Ectodermal cell (in vitro differentiated cells): ENCODE results near the gene COP1.

Experiments used
- H3K27ac ChIP-seq: 2 replicates; pipeline ENCODE4 v1.7.0; 2013; ENCODE audit warnings: mild to moderate bottlenecking, low read depth, low read length; ENCODE audit not compliant: insufficient read depth, poor library complexity, severe bottlenecking
- H3K27me3 ChIP-seq: 2 replicates; pipeline ENCODE4 v1.7.0; 2013; ENCODE audit warnings: mild to moderate bottlenecking, low read length; ENCODE audit not compliant: insufficient read depth, control insufficient read depth, poor library complexity, severe bottlenecking
- H3K36me3 ChIP-seq: one replicate; pipeline ENCODE4 v1.7.0; 2013; ENCODE audit warnings: low read length; ENCODE audit not compliant: control insufficient read depth, insufficient read depth
- H3K4me1 ChIP-seq: one replicate; pipeline ENCODE4 v1.7.0; 2013; ENCODE audit warnings: low read length; ENCODE audit not compliant: control insufficient read depth, insufficient read depth
- H3K4me3 ChIP-seq: 2 replicates; pipeline ENCODE4 v1.7.0; 2013; ENCODE audit warnings: low read depth, low read length, control low read depth; ENCODE audit not compliant: insufficient read depth
- H3K9me3 ChIP-seq: 2 replicates; pipeline ENCODE4 v1.7.0; 2013; ENCODE audit warnings: mild to moderate bottlenecking, low read length, moderate library complexity; ENCODE audit not compliant: control insufficient read depth
- WGBS, 2 experiments: methylation state at CpG; one replicate each; pipeline ENCODE4 v1.1.7; 2013; ENCODE audit warnings: missing lambda C conversion rate in 2 of 2; 5-methylcytosine and 5-hydroxymethylcytosine counted together

COP1 gene

GRCh38 chr1:176201568-176201967 is 5.5 kb downstream of the COP1 start:
- H3K9me3 ChIP-seq: no peaks in the 10 kb centered on the region
- no peak overlapping the region for H3K4me3 ChIP-seq
- no peaks in the 10 kb centered on the region for H3K36me3 ChIP-seq
- peaks cover 14% of the 10 kb centered on the region for H3K4me1 ChIP-seq
- no peak overlapping the region for H3K27ac ChIP-seq
- no peaks in the 10 kb centered on the region for H3K27me3 ChIP-seq

GRCh38 chr1:176199707-176200106 is 7.4 kb downstream of the COP1 start:
- Histone ChIP-seq H3K27me3 (no peaks in the 10 kb centered on the region), H3K27ac (no peak overlapping the region), H3K9me3 (no peaks in the 10 kb centered on the region), H3K4me1 (peaks cover 4% of the 10 kb centered on the region), H3K4me3 (no peak overlapping the region), H3K36me3 (no peaks in the 10 kb centered on the region)
- WGBS, 2 experiments: 100% methylated on average over 1 of the region's 1 CpG

DNA sequence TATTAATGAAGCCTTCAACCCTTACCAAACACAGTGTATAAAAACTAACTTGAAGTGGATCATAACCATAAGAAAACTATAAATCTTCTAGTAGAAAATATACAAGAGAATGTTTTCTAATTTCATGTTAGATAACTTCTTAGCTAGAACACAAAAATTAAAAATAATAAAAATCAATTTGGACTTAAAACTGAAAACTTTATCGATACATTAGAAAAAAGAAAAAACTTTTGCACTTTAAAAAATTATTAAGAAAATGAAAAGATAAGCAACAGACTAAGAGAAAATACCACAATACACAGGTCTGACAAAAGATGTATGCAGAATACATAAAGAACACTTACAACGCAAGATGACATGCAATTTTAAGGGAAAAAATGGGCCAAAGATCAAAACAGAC is 8.7 kb downstream of the COP1 start:
- no peaks in the 10 kb centered on the region for H3K4me1 ChIP-seq
- H3K4me3 ChIP-seq: no peak overlapping the region
- no peaks in the 10 kb centered on the region for H3K9me3 ChIP-seq
- no peaks in the 10 kb centered on the region for H3K36me3 ChIP-seq
- no peaks in the 10 kb centered on the region for H3K27me3 ChIP-seq
- H3K27ac ChIP-seq: no peak overlapping the region
- 92% methylated on average over 2 of the region's 2 CpGs; no CpG with 5 or more reads in 1 of the 2 experiments for WGBS, 2 experiments

GRCh38 chr1:176196728-176197127 is 10.4 kb downstream of the COP1 start:
- no peaks in the 10 kb centered on the region for H3K36me3 ChIP-seq
- 92 to 96% methylated on average over 3 to 5 of the region's 5 CpGs for WGBS, 2 experiments
- no peak overlapping the region for H3K4me3 ChIP-seq
- no peaks in the 10 kb centered on the region for H3K4me1 ChIP-seq
- H3K9me3 ChIP-seq: no peaks in the 10 kb centered on the region
- no peaks in the 10 kb centered on the region for H3K27me3 ChIP-seq
- H3K27ac ChIP-seq: no peak overlapping the region

GRCh38 chr1:176195547-176195946 is 11.5 kb downstream of the COP1 start:
- WGBS, 2 experiments: 91 to 92% methylated on average over 7 of the region's 7 CpGs
- Histone ChIP-seq H3K27me3 (no peaks in the 10 kb centered on the region), H3K4me1 (no peaks in the 10 kb centered on the region), H3K9me3 (no peaks in the 10 kb centered on the region), H3K36me3 (no peaks in the 10 kb centered on the region), H3K27ac (no peak overlapping the region), H3K4me3 (no peak overlapping the region)

DNA sequence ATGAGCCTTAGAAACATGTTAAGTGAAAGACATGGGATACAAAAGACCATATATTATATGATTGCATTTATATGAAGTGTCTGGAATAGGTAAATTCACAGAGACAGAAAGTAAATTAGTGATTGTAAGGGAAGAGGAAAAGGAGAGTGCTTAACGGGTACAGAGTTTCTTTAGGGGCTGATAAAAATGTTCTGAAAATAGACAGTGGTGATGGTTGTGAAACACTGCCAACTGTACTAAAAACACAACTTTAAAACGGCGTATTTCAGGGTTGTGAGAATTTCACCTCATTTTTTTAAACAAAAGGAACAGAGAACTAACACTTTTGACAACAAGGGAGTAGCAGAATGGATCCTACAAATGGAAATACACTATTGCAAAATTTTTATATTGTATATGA is 13.4 kb downstream of the COP1 start:
- no peaks in the 10 kb centered on the region for H3K27me3 ChIP-seq
- no peaks in the 10 kb centered on the region for H3K36me3 ChIP-seq
- WGBS, 2 experiments: 93 to 100% methylated on average over 1 to 3 of the region's 3 CpGs
- H3K9me3 ChIP-seq: no peaks in the 10 kb centered on the region
- H3K27ac ChIP-seq: no peak overlapping the region
- no peak overlapping the region for H3K4me3 ChIP-seq
- H3K4me1 ChIP-seq: no peaks in the 10 kb centered on the region

DNA sequence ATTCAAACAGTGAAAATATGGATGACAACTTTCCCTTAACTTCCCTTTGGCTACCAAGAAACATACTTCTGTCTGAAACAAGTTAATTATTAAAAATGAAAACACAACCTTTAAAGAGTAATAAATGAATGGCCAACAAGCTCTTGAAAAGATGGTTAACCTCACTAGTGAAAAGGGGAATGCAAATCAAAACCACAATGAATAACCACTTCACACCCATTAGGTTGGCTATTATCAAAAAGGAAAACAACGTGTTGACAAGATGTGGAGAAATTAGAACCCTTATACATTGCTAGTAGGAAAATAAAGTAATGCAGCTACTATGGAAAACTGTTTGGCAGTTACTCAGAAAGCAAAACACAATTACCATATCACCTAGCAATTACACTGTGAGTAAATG is 14.1 kb downstream of the COP1 start:
- Histone ChIP-seq H3K4me3 (no peak overlapping the region), H3K27ac (no peak overlapping the region), H3K36me3 (no peaks in the 10 kb centered on the region), H3K4me1 (peaks cover 2% of the 10 kb centered on the region), H3K9me3 (no peaks in the 10 kb centered on the region), H3K27me3 (no peaks in the 10 kb centered on the region)
- no CpG with 5 or more reads among the region's 1 CpG for WGBS, 2 experiments

DNA sequence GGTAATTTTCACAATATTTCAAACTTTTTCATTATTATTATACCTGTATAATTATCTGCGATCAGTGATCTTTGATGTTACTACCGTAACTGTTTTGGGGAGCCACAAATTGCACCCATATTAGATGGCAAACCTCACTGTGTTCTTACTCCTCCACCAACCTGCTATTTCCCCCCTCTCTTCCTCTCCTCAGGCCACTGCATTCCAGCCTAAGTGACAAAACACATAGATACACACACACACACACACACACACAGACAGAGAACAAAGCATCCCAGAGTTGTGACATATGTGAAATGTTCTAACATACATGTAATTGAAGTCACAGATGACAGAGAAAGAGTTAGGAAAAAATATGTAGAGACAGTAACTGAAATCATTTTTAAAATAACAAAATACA is 18.5 kb downstream of the COP1 start:
- Histone ChIP-seq H3K4me3 (no peak overlapping the region), H3K9me3 (no peaks in the 10 kb centered on the region), H3K36me3 (no peaks in the 10 kb centered on the region), H3K4me1 (peaks cover 10% of the 10 kb centered on the region), H3K27ac (no peak overlapping the region), H3K27me3 (no peaks in the 10 kb centered on the region)
- WGBS, 2 experiments: 97 to 99% methylated on average over 2 of the region's 2 CpGs

GRCh38 chr1:176187001-176187400 is 20.1 kb downstream of the COP1 start:
- WGBS, 2 experiments: 94% methylated on average over 2 to 3 of the region's 3 CpGs
- Histone ChIP-seq H3K4me3 (no peak overlapping the region), H3K27ac (no peak overlapping the region), H3K9me3 (no peaks in the 10 kb centered on the region), H3K36me3 (no peaks in the 10 kb centered on the region), H3K27me3 (no peaks in the 10 kb centered on the region), H3K4me1 (peaks cover 10% of the 10 kb centered on the region)

DNA sequence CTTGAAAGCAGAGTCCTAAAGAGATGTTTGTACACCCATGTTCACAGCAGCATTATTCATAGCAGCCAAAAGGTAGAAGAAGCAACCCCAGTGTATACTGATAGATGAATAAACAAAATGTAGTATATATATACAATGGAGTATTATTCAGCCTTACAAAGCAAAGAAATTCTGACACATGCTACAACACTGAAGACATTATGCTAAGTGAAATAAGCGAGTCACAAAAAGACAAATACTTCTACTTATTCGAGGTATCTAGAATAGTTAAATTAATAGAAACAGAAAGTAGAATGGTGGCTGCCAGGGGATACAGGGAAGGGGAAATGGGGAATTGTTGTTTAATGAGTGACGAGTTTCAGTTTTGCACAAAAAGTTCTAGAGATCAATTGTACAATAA is 23.5 kb downstream of the COP1 start:
- Histone ChIP-seq H3K27ac (no peak overlapping the region), H3K36me3 (no peaks in the 10 kb centered on the region), H3K4me3 (no peak overlapping the region), H3K27me3 (no peaks in the 10 kb centered on the region), H3K9me3 (no peaks in the 10 kb centered on the region), H3K4me1 (peaks cover 10% of the 10 kb centered on the region)
- 93 to 100% methylated on average over 2 to 3 of the region's 3 CpGs for WGBS, 2 experiments

- H3K36me3 ChIP-seq: peaks cover 4% of the 10 kb centered on the region
- H3K9me3 ChIP-seq: no peaks in the 10 kb centered on the region
- 89 to 90% methylated on average over 5 of the region's 5 CpGs for WGBS, 2 experiments
- H3K4me1 ChIP-seq: no peaks in the 10 kb centered on the region
- H3K27me3 ChIP-seq: no peaks in the 10 kb centered on the region
- no peak overlapping the region for H3K27ac ChIP-seq
- no peak overlapping the region for H3K4me3 ChIP-seq
Observed at GRCh38 chr1:176178316-176178715, 28.8 kb downstream of the COP1 start.
